ENCODE results near the gene GALNT17.

GALNT17 gene

GRCh38 chr7:71457846-71458590 is 326.1 kb downstream of the GALNT17 start:
- no peak for DNase-seq (ENCODE audit: low read depth in 3 of 3)

DNA sequence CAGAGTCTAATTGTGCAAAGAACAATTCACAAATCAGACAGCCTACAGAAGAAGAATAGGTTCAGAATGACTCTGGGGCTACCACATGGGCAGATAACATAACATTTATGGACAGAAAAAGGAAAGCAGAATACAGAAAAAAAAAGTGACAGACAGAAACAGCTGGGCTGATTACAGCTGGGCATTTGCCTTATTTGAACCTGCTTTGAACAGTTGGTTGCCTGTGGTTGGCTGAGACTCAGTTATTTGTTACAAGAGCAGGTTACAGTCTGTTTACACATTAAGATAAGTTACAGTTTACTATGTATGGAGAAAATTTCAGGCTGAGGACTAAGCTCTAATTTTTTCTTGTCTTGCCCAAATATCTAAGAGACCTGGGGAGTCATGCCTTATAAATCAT is 327.2 kb downstream of the GALNT17 start:
- no peak for DNase-seq (ENCODE audit: low read depth in 3 of 3)

DNA sequence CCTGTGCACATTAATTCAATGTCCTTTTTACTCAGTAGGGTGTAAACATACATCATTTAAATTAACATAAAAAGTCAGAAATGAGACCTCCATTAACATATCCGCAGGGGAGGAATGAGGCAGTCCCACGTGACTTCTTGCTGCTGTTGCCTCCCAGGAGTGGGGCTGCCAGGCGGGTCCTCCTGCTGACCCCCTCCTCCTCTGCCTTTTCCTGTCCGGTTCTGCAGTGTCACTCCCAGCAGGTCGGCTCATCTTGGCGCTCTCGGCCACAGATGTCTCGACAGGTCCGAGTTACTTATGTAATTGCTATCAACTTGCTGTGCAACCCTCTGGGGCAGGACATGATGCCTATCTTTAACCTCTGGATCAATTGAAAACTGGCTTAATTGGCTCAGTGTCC is 329.6 kb downstream of the GALNT17 start:
- no peak for DNase-seq (ENCODE audit: low read depth in 3 of 3)

DNA sequence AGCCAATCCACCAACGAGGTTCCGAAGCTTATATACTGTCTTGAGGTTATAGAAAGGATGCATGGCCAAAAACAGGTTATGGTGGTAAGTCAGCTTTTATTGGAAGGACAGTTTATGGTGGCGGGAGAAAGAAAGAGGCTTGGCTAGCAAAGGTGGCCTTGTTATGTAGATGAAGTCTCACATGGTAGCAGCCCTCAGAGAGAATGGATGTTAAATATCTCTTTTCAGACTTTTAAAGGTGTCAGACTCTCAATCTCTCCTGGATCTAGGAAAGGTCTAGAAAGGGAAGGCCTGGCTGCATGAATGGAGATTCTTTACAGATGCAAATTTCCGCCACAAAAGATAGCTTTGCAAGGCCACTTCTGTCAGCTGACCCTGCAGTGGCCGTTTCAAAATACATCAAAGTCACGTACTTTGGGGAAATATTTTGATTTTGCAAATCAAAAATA is 333.8 kb downstream of the GALNT17 start:
- DNase-seq (ENCODE audit: low read depth in 3 of 3), result no peak

DNA sequence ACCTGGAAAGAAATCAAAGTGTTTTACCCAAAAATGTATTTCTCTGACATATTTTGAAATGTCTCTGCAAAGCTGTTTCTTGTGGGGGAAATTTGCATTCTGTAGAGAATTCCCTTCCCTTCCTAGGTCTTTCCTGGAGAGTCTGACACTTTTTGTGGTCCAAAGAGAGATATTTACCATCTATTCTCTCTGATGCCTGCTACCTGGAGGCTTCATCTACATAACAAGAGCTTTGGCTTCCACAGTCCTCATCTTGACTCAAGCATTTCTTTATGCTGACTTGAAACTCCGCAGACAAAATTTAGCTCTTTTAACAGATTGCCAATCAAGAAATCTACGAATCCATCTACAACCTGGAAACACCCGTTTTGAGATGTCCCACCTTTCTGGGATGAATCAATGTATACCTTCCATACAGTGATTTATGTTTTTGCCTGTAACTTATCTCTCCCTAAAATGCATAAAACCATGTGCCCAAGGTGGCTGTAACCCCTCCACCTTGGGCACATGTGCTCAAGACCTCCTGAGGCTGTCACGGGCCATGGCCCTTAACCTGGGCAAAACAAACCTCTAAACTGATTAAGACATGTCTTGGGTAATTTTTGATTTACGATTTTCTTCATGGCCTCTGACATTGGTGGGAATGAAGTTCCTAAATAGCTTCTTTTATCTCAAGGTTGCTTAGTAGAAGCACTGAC is 334.7 kb downstream of the GALNT17 start:
- no peak for DNase-seq (ENCODE audit: low read depth in 3 of 3)

GRCh38 chr7:71470326-71470725 is 338.4 kb downstream of the GALNT17 start:
- DNase-seq (ENCODE audit: low read depth in 3 of 3), result no peak

DNA sequence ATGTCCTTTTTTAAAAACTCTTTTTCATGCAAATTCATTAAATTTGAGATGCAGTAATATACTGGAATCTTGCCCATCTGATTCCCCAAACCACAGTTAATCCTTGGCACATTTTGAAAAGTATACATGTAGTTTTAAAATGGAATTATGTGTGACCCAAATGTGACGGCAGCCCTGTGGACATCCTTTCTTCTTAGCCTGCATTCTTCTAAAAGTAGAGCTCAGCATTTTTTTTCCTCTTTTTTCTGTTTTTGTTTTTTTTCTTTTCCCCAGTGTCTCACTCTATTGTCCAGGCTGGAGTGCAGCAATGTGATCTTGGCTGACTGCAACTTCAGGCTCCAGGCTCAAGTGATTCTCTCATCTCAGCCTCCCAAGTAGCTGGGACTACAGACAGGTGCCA is 338.9 kb downstream of the GALNT17 start:
- DNase-seq (ENCODE audit: low read depth in 3 of 3), result no peak

GRCh38 chr7:71472962-71473361 is 341.0 kb downstream of the GALNT17 start:
- DNase-seq (ENCODE audit: low read depth in 3 of 3), result no peak

- DNase-seq (ENCODE audit: low read depth in 3 of 3), result no peak
Measured at GRCh38 chr7:71473366-71473967, 341.5 kb downstream of the GALNT17 start.

DNA sequence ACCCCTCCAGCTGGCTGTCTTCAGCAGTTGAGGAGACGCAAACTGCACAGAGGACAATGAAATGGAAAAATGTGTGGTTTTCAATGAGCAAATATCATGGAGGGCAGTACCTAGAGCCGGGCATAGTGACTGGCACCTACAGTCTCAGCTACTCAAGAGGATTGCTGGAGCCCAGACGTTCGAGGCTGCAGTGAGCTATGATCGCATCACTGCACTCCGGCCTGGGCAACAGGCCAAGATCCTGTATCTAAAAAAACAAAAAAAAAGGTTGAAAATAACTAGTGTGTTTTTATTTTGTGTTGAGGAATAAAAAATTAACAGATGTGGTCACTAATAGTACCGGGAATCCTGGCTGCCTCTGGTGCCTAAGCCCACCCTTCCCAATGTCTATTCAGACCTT is 345.5 kb downstream of the GALNT17 start:
- no peak for DNase-seq (ENCODE audit: low read depth in 3 of 3)

- no peak for DNase-seq (ENCODE audit: low read depth in 3 of 3)
Measured at GRCh38 chr7:71479231-71479630, 347.3 kb downstream of the GALNT17 start.

DNA sequence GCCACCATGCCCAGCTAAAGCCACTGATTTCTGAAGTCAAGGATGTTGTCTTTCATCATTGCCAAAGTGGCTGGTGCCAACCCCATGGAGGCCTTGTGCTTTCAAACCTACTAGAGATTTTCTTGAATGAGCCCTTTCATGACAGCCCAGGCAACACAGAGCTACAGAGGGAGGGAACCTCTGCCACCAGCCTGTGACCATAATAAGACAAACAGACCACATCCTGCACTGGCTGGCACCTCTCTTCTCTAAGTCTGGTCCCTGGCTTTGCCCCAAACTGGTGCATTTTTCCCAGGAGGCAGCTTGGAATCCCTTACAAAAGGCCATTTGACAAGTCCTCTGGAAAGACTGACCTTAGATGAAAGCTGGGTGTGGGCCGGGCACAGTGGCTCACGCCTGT is 348.8 kb downstream of the GALNT17 start:
- DNase-seq (ENCODE audit: low read depth in 3 of 3), result no peak

DNA sequence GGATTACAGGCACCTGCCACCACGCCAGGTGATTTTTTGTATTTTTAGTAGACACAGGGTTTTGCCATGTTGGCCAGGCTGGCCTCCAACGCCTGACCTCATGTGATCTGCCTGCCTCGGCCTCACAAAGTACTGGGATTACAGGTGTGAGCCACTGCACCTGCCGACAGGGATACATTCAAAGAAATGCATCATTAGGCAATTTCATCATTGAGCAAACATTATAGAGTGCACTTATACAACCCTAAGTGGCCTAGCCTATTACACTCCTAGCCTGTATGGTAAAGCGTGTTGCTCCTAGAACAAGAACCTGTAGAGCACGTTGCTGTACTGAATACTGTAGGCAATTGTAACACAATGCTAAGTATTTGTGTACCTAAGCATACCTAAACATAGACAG is 350.3 kb downstream of the GALNT17 start:
- no peak for DNase-seq (ENCODE audit: low read depth in 3 of 3)

GRCh38 chr7:71484380-71484779 is 352.4 kb downstream of the GALNT17 start:
- no peak for DNase-seq (ENCODE audit: low read depth in 3 of 3)

- DNase-seq (ENCODE audit: low read depth in 3 of 3), result no peak
Measured at GRCh38 chr7:71485586-71485985, 353.6 kb downstream of the GALNT17 start.

DNA sequence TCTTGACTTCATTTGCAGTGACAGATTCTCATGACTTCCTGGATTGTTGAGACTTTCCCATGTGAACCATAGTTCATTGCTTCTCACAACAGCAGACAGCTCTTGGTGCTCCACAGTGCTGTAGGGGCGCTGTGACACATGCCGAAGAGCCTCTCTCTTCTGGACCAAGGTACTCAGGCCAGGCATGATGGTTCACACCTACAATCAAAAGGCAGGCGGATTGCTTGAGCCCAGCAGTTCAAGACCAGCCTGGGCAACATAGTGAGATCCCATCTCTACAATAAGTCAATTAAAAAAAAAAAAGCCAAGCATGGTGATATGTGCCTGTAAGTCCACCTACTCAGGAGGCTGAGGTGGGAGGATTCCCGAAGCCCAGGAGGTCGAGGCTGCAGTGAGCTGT is 354.5 kb downstream of the GALNT17 start:
- DNase-seq (ENCODE audit: low read depth in 3 of 3), result no peak

DNA sequence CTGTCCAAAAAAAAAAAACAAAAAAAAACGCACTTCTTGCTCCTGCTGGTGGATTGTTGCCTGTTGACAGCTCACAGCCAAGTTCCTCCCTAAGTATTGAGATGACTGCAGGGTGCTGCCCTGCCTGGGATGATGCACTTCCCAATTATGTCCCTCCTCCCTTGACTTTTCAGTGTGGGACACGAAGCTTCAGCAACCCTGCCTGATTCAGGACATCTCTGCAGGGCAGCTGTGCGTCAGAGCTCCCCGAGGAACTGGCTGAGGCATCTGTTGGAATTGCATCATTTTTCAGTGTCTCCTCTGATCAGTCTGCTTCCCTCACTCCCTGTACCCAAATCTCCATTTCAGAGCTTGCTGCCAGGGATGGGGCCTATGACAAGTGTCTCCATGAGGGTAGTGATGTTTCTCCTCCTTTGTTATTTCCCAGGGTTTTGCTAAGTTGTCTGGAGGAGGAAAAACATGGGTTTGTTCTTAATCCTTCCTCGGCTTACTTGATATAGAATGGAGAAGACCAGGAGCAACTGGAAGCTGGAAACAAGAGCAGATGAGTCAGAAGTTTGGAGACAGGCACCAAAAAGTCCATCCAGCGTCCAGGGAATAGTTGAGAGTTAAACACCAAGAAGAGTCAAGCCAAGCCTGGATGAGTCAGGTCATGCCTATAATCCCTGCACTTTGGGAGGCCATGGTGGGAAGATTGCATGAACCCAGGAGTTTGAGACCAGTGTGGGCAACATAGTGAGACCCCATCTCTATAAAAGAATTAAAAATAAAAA is 355.1 kb downstream of the GALNT17 start:
- DNase-seq (ENCODE audit: low read depth in 3 of 3), result no peak

- no peak for DNase-seq (ENCODE audit: low read depth in 3 of 3)
Measured at GRCh38 chr7:71488308-71488707, 356.4 kb downstream of the GALNT17 start.

GRCh38 chr7:71491336-71491735 is 359.4 kb downstream of the GALNT17 start:
- DNase-seq (ENCODE audit: low read depth in 3 of 3), result no peak

DNA sequence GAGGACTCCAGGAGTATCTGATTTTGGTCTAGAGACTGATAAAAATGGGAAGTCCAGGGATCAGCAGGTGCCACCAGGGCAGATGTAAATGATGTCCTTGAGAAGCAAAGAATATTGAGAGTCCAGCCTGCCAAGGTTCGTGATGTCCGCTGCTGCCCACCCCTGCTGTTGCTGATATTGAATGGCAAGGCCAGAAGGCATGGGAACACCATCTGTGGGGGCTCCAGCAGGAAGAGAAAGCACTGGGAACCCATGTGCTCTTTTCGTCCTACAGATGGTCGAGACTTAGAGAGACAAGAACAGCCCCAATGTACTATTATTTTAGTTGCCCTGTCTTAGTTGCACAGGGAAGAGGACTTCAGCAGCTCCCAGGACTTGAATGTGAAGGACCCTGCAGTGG is 363.9 kb downstream of the GALNT17 start:
- no peak for DNase-seq (ENCODE audit: low read depth in 3 of 3)

DNA sequence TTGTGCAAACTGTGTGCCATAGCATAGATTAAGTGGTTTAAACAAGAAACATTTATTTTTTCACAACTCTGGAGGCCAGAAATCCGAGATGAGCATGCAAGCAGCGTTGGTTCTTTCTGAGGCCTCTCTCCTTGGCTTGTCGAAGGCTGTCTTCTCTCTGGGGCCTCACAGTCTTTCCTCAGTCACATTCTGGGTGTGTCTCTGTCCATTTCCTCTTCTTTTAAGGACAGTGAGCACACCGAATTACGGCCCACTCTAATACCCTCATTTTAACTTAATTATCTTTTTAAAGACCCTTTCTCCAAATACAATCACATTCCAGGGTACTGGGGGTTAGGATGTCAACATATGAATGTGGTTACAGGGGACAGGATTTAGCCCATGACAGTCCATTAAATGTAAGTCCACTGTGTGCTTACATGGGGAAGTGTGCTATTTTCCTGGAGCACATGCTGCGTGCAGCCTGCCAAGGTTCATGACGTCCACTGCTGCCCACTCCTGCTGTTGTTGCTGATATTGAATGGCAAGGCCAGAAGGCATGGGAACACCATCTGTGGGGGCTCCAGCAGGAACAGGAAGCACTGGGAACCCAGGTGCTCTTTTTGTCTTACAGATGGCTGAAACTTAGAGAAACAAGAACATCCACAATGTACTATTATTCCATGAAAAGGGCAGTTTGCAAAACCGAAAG is 365.5 kb downstream of the GALNT17 start:
- no peak for DNase-seq (ENCODE audit: low read depth in 3 of 3)

DNA sequence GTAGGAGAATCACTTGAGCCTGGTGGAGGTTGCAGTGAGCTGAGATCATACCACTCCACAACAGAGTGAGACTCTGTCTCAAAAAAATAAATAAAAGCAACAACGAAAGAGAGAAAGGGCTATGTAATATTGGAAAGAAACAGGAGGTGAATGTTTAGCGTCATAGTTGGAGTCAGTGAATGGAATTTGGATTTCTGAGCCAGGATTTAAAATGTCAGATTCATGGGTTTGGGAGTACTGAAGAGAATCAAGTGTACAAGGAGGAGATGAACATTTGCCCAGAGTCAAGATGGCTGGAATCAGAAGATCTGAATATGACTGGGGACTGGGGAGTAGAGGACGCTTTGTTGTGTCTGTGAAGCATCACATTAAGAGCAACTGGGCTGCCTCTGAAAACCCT is 366.4 kb downstream of the GALNT17 start:
- DNase-seq (ENCODE audit: low read depth in 3 of 3), result no peak
